Measurements from ENCODE around the gene ACSF2.

Gene ACSF2

DNA sequence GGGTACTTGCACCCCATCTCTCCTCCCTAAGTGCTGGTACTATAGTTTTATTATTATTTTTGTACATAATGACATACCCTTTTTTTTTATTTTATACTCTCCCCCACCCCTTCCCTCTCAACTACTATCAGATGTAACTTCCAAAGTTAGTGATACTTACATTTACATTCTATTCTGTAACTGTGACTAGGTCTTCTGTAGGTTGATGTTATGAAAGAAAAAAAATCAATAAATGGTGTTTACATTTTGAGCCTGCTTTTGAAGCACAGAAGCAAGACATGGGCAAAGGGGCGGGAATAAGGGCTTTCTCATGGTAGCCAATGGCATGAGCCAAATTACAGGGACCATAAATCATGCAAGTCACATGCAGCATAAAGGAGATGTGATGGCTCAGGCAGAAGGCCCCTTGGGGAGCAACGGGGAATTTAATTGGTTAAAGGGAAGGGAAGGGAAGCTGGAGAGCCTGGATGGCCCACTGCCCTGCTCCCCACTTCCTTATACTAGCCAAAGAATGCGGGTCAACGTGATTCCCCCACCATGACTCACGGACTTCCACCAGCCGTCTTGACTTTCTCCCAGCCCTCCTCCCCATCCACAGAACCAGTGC lies 2.4 kb upstream of the ACSF2 start:
- H3K27ac ChIP-seq (ENCODE audit: low read length) = no peak overlapping the region
- peaks cover 73% of the 10 kb centered on the region for H3K4me1 ChIP-seq (ENCODE audit: insufficient read depth, low read length)
- H3K4me2 ChIP-seq (ENCODE audit: insufficient read depth, low read length) = no peak overlapping the region
- H3K9ac ChIP-seq (ENCODE audit: low read depth, low read length) = no peak overlapping the region
- no peak for TF ChIP-seq EZH2 (IDR thresholded peaks at IDR 0.05; ENCODE audit: borderline replicate concordance, low read depth, low read length, severe bottlenecking)
- TF ChIP-seq, protein P1, sequence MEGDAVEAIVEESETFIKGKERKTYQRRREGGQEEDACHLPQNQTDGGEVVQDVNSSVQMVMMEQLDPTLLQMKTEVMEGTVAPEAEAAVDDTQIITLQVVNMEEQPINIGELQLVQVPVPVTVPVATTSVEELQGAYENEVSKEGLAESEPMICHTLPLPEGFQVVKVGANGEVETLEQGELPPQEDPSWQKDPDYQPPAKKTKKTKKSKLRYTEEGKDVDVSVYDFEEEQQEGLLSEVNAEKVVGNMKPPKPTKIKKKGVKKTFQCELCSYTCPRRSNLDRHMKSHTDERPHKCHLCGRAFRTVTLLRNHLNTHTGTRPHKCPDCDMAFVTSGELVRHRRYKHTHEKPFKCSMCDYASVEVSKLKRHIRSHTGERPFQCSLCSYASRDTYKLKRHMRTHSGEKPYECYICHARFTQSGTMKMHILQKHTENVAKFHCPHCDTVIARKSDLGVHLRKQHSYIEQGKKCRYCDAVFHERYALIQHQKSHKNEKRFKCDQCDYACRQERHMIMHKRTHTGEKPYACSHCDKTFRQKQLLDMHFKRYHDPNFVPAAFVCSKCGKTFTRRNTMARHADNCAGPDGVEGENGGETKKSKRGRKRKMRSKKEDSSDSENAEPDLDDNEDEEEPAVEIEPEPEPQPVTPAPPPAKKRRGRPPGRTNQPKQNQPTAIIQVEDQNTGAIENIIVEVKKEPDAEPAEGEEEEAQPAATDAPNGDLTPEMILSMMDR (IDR thresholded peaks at IDR 0.05; ENCODE audit: borderline replicate concordance, extremely low read depth, low read length, poor library complexity, severe bottlenecking) = no peak
- H3K9me3 ChIP-seq (ENCODE audit: insufficient read depth, low read length, severe bottlenecking) = peaks cover 4% of the 10 kb centered on the region
- no peak for DNase-seq
- ATAC-seq (ENCODE audit: insufficient read depth, low read depth) = no peak
- H4K20me1 ChIP-seq (ENCODE audit: insufficient read depth, low read length) = 0 out of 2 replicates have a peak, but pooled peaks cover 3% of the 10 kb centered on the region
- no peaks in the 10 kb centered on the region for H3K36me3 ChIP-seq (ENCODE audit: insufficient read depth, low read length)
- no peak overlapping the region for H2AFZ ChIP-seq (ENCODE audit: low read depth, low read length)
- H3K79me2 ChIP-seq (ENCODE audit: insufficient read depth, low read length) = peaks cover 33% of the 10 kb centered on the region
- no peaks in the 10 kb centered on the region for H3K27me3 ChIP-seq (ENCODE audit: insufficient read depth, low read length, poor library complexity)
- H3K4me3 ChIP-seq (ENCODE audit: low read depth in 1 of 2, low read length in 2 of 2) = no peak overlapping the region

- no peak for DNase-seq
- no peaks in the 10 kb centered on the region; the same call in 1 of the 2 replicates for H3K36me3 ChIP-seq (ENCODE audit: insufficient read depth, low read length)
- 0 out of 2 replicates have a peak, but pooled peaks cover 3% of the 10 kb centered on the region for H4K20me1 ChIP-seq (ENCODE audit: insufficient read depth, low read length)
- no peaks in the 10 kb centered on the region for H3K27me3 ChIP-seq (ENCODE audit: insufficient read depth, low read length, poor library complexity)
- peak overlapping the region; percentile 96 for H3K27ac ChIP-seq (ENCODE audit: low read length)
- H2AFZ ChIP-seq (ENCODE audit: low read depth, low read length) = no peak overlapping the region
- H3K9me3 ChIP-seq (ENCODE audit: insufficient read depth, low read length, severe bottlenecking) = peaks cover 1% of the 10 kb centered on the region
- H3K4me3 ChIP-seq (ENCODE audit: low read depth in 1 of 2, low read length in 2 of 2) = peak overlapping the region in 1 of 2 experiments; percentile 95; a peak in 1 of 4 replicates
- H3K9ac ChIP-seq (ENCODE audit: low read depth, low read length) = peak overlapping the region; percentile 96; the same call in 1 of the 2 replicates
- TF ChIP-seq, protein P1 (IDR thresholded peaks at IDR 0.05; ENCODE audit: borderline replicate concordance, extremely low read depth, low read length, poor library complexity, severe bottlenecking) = no peak
- no peak for TF ChIP-seq EZH2 (IDR thresholded peaks at IDR 0.05; ENCODE audit: borderline replicate concordance, low read depth, low read length, severe bottlenecking)
- peaks cover 73% of the 10 kb centered on the region for H3K4me1 ChIP-seq (ENCODE audit: insufficient read depth, low read length)
- no peak for ATAC-seq (ENCODE audit: insufficient read depth, low read depth)
- H3K4me2 ChIP-seq (ENCODE audit: insufficient read depth, low read length) = peak overlapping the region; percentile 99
- peaks cover 40% of the 10 kb centered on the region for H3K79me2 ChIP-seq (ENCODE audit: insufficient read depth, low read length)
Observed at GRCh38 chr17:50424246-50424995, 1.6 kb upstream of the ACSF2 start.

- H3K27ac ChIP-seq (ENCODE audit: low read length) = peak overlapping the region; percentile 96
- ATAC-seq (ENCODE audit: insufficient read depth, low read depth) = no peak
- peak overlapping the region; percentile 96 for H3K9ac ChIP-seq (ENCODE audit: low read depth, low read length)
Observed at GRCh38 chr17:50424996-50425681, 879 bp upstream of the ACSF2 start.

More at GRCh38 chr17:50424996-50425681, 879 bp upstream of the ACSF2 start:
- H2AFZ ChIP-seq (ENCODE audit: low read depth, low read length) = peak overlapping the region; percentile 98
- H3K79me2 ChIP-seq (ENCODE audit: insufficient read depth, low read length) = peaks cover 43% of the 10 kb centered on the region
- no peak for TF ChIP-seq EZH2 (IDR thresholded peaks at IDR 0.05; ENCODE audit: borderline replicate concordance, low read depth, low read length, severe bottlenecking)
- TF ChIP-seq, protein P1 (IDR thresholded peaks at IDR 0.05; ENCODE audit: borderline replicate concordance, extremely low read depth, low read length, poor library complexity, severe bottlenecking) = no peak
- H3K4me2 ChIP-seq (ENCODE audit: insufficient read depth, low read length) = peak overlapping the region; percentile 99
- peaks cover 68% of the 10 kb centered on the region for H3K4me1 ChIP-seq (ENCODE audit: insufficient read depth, low read length)
- H3K36me3 ChIP-seq (ENCODE audit: insufficient read depth, low read length) = no peaks in the 10 kb centered on the region; the same call in 1 of the 2 replicates
- no peak for DNase-seq
- 0 out of 2 replicates have a peak, but pooled peaks cover 7% of the 10 kb centered on the region for H4K20me1 ChIP-seq (ENCODE audit: insufficient read depth, low read length)
- no peaks in the 10 kb centered on the region for H3K27me3 ChIP-seq (ENCODE audit: insufficient read depth, low read length, poor library complexity)
- peak overlapping the region; percentile 75 to 95 for H3K4me3 ChIP-seq (ENCODE audit: low read depth in 1 of 2, low read length in 2 of 2)
- H3K9me3 ChIP-seq (ENCODE audit: insufficient read depth, low read length, severe bottlenecking) = no peaks in the 10 kb centered on the region
